Measurements from ENCODE around the gene AUTS2. TPM values are rescaled to one million over a fixed set of nuclear protein-coding genes. Genes with fewer than 3 reads are reported as not detected.

The AUTS2 gene
- total RNA-seq, 1 donor from 2014 or later: 125 TPM

- TF ChIP-seq, protein P1, sequence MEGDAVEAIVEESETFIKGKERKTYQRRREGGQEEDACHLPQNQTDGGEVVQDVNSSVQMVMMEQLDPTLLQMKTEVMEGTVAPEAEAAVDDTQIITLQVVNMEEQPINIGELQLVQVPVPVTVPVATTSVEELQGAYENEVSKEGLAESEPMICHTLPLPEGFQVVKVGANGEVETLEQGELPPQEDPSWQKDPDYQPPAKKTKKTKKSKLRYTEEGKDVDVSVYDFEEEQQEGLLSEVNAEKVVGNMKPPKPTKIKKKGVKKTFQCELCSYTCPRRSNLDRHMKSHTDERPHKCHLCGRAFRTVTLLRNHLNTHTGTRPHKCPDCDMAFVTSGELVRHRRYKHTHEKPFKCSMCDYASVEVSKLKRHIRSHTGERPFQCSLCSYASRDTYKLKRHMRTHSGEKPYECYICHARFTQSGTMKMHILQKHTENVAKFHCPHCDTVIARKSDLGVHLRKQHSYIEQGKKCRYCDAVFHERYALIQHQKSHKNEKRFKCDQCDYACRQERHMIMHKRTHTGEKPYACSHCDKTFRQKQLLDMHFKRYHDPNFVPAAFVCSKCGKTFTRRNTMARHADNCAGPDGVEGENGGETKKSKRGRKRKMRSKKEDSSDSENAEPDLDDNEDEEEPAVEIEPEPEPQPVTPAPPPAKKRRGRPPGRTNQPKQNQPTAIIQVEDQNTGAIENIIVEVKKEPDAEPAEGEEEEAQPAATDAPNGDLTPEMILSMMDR (IDR thresholded peaks at IDR 0.05; ENCODE audit: unreplicated experiment): no peak
Observed at GRCh38 chr7:70314221-70314620, 715.9 kb downstream of the AUTS2 start.

DNA sequence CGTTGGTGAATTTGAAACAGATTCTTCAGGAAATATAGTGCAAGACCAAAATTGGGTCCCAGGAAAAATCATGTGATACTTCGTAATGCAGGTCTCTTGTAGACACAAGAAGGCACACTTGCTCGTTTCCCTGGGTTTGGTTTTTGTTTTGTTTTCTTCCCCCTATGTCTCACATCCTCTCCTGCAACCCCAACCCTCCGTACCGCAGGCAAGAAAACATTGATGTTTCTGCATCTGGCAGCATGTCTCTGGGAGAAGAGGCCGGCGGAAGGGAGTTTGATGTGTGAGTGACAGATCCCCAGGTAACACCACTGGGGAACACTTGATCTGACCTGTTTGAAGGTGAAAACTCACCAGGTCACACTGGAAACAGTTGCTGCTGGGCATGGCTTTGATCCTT is 718.5 kb downstream of the AUTS2 start:
- DNase-seq (ENCODE audit: low spot score, unreplicated experiment): no peak
- no peak overlapping the region for H3K4me3 Mint-ChIP-seq (ENCODE audit: low read depth)
- no peaks in the 10 kb centered on the region for H3K4me1 Mint-ChIP-seq (ENCODE audit: low read depth)
- no peaks in the 10 kb centered on the region for H3K36me3 Mint-ChIP-seq (ENCODE audit: insufficient read depth)
- TF ChIP-seq, protein P1 (IDR thresholded peaks at IDR 0.05; ENCODE audit: unreplicated experiment): no peak
- peaks cover 3% of the 10 kb centered on the region for H3K9me3 Mint-ChIP-seq (ENCODE audit: low read depth)
- no peak overlapping the region for H3K27ac Mint-ChIP-seq
- H3K27me3 Mint-ChIP-seq: peaks cover 2% of the 10 kb centered on the region

More at GRCh38 chr7:70314221-70314620, 715.9 kb downstream of the AUTS2 start:
- peaks cover 2% of the 10 kb centered on the region for H3K27me3 Mint-ChIP-seq
- H3K36me3 Mint-ChIP-seq (ENCODE audit: insufficient read depth): peaks cover 3% of the 10 kb centered on the region
- no peak overlapping the region for H3K27ac Mint-ChIP-seq
- H3K4me1 Mint-ChIP-seq (ENCODE audit: low read depth): no peaks in the 10 kb centered on the region
- H3K4me3 Mint-ChIP-seq (ENCODE audit: low read depth): no peak overlapping the region
- peaks cover 6% of the 10 kb centered on the region for H3K9me3 Mint-ChIP-seq (ENCODE audit: low read depth)
- no peak for DNase-seq (ENCODE audit: low spot score, unreplicated experiment)

GRCh38 chr7:70317356-70317755 is 719.1 kb downstream of the AUTS2 start:
- Mint-ChIP-seq H3K4me3 (ENCODE audit: low read depth) (no peak overlapping the region), H3K4me1 (ENCODE audit: low read depth) (no peaks in the 10 kb centered on the region), H3K9me3 (ENCODE audit: low read depth) (peaks cover 3% of the 10 kb centered on the region), H3K36me3 (ENCODE audit: insufficient read depth) (no peaks in the 10 kb centered on the region), H3K27ac (no peak overlapping the region), H3K27me3 (peaks cover 2% of the 10 kb centered on the region)
- TF ChIP-seq, protein P1 (IDR thresholded peaks at IDR 0.05; ENCODE audit: unreplicated experiment): no peak
- no peak for DNase-seq (ENCODE audit: low spot score, unreplicated experiment)

- DNase-seq (ENCODE audit: low spot score, unreplicated experiment): no peak
- Mint-ChIP-seq H3K4me3 (ENCODE audit: low read depth) (no peak overlapping the region), H3K4me1 (ENCODE audit: low read depth) (no peaks in the 10 kb centered on the region), H3K9me3 (ENCODE audit: low read depth) (peaks cover 3% of the 10 kb centered on the region), H3K27me3 (peaks cover 2% of the 10 kb centered on the region), H3K36me3 (ENCODE audit: insufficient read depth) (no peaks in the 10 kb centered on the region), H3K27ac (no peak overlapping the region)
- TF ChIP-seq, protein P1 (IDR thresholded peaks at IDR 0.05; ENCODE audit: unreplicated experiment): no peak
Observed at GRCh38 chr7:70318511-70318910, 720.2 kb downstream of the AUTS2 start.

DNA sequence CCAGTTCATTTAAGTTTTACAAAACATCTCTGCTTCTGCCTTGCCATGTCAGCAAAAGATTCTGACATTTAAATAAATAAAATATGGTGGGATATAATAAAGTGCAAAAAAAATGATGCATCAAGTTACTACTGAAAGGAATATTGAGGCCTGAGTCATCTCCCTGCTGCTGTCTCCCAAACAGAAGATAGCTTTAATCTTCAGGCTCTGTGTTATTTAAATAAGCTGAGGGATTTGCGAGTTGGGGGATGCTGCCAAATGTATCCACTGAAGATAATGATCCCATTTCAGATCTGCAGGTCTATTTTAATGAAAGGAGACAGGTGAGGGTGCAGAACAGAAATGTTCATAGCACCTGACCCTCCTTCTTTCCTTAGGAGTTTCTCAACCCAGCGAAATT is 720.8 kb downstream of the AUTS2 start:
- no peaks in the 10 kb centered on the region for H3K4me1 Mint-ChIP-seq (ENCODE audit: low read depth)
- TF ChIP-seq, protein P1 (IDR thresholded peaks at IDR 0.05; ENCODE audit: unreplicated experiment): no peak
- no peak overlapping the region for H3K4me3 Mint-ChIP-seq (ENCODE audit: low read depth)
- H3K27ac Mint-ChIP-seq: no peak overlapping the region
- no peaks in the 10 kb centered on the region for H3K36me3 Mint-ChIP-seq (ENCODE audit: insufficient read depth)
- H3K9me3 Mint-ChIP-seq (ENCODE audit: low read depth): peaks cover 3% of the 10 kb centered on the region
- DNase-seq (ENCODE audit: low spot score, unreplicated experiment): no peak
- peaks cover 2% of the 10 kb centered on the region for H3K27me3 Mint-ChIP-seq
